GM12873 (cell line): Measurements from ENCODE around the gene SHBG.

ENCODE experiments used
- TF ChIP-seq, protein P1 (sequence below): IDR thresholded peaks from 2 replicates; pipeline ENCODE4 v1.5.1; 2012; ENCODE audit warnings: low read depth, mild to moderate bottlenecking, moderate library complexity, low read length, control low read depth; ENCODE audit not compliant: insufficient read depth; ENCODE audit errors: missing control alignments

The SHBG gene

GRCh38 chr17:7593296-7593695, 36.6 kb upstream of the SHBG start:
- TF ChIP-seq, protein P1, sequence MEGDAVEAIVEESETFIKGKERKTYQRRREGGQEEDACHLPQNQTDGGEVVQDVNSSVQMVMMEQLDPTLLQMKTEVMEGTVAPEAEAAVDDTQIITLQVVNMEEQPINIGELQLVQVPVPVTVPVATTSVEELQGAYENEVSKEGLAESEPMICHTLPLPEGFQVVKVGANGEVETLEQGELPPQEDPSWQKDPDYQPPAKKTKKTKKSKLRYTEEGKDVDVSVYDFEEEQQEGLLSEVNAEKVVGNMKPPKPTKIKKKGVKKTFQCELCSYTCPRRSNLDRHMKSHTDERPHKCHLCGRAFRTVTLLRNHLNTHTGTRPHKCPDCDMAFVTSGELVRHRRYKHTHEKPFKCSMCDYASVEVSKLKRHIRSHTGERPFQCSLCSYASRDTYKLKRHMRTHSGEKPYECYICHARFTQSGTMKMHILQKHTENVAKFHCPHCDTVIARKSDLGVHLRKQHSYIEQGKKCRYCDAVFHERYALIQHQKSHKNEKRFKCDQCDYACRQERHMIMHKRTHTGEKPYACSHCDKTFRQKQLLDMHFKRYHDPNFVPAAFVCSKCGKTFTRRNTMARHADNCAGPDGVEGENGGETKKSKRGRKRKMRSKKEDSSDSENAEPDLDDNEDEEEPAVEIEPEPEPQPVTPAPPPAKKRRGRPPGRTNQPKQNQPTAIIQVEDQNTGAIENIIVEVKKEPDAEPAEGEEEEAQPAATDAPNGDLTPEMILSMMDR: no peak

- TF ChIP-seq, protein P1: no peak
Observed at GRCh38 chr17:7606280-7606679, 23.7 kb upstream of the SHBG start.

DNA sequence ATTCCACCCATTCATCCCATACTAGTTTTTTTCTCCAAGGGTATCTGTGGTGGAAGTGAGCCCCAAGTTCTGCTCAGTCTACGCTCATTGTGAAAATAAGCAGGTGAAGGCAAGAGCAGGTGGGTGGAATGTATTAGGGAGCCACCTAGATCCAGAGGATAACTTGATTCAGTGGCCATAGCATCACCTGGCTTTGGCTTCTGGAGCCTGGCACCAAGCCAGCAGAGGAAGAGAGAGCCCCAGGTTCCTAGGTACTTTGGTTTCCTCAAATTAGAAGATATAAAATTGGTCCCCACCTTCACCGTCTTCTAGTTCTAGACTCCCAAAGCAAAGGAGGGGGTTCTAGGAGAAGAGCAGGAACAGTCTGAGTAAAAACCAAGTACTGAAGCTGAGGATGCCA, 19.3 kb upstream of the SHBG start:
- TF ChIP-seq, protein P1: no peak

GRCh38 chr17:7611635-7612293, 18.2 kb upstream of the SHBG start:
- TF ChIP-seq, protein P1: no peak

GRCh38 chr17:7612294-7612640, 17.7 kb upstream of the SHBG start:
- TF ChIP-seq, protein P1: no peak

DNA sequence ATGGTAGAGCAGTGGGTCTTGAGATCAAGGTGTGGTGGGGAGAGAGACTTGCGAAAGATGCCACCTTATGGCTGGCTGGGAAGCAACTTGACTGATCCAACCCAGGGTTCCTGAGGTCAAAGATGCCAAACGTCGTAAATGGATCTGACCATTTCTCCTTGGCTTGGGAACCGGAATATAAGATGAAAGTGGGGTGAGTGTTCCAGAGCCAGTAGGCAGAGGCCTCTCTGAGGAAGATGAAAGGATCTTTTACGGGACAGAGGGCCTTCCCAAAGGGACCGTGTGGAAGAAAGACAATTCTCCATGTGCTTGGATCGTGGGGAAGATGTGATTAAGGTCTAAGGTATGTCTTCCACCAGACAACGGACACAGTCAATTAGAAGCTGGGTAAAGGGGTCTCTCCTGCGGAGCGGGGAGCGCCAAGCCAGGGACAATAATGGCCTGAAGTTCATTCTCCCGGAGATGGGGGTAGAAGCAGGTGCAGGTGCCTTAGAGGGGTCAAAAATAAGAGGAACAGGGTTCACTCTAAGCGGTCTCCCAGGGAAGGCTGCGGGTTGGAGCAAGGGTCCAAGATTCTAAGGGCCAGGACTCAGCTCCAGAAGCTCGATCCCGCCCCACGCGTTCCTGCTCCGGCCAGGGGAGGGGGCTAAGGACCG, 16.0 kb upstream of the SHBG start:
- TF ChIP-seq, protein P1: no peak

GRCh38 chr17:7614425-7615264, 15.3 kb upstream of the SHBG start, which contains the start of gene FXR2:
TSS of gene FXR2 (minus strand) at chr17:7614897. CDS start at chr17:7614532, 365 bp downstream.
- TF ChIP-seq, protein P1: peak; percentile 74
